Limb (tissue), 2 donors: ENCODE data around the gene DGKB.
"Not testable (repeated sequence)": the region's sequence is repeated elsewhere in the genome, so short reads cannot be mapped to it uniquely, and the experiment has no call there.

ENCODE experiments used
- DNase-seq, 2 donors: peaks; one replicate each; pipeline ENCODE4 v3.0.0-alpha.2; 2016; ENCODE audit errors: extremely low spot score in 2 of 2

The DGKB gene

DNA sequence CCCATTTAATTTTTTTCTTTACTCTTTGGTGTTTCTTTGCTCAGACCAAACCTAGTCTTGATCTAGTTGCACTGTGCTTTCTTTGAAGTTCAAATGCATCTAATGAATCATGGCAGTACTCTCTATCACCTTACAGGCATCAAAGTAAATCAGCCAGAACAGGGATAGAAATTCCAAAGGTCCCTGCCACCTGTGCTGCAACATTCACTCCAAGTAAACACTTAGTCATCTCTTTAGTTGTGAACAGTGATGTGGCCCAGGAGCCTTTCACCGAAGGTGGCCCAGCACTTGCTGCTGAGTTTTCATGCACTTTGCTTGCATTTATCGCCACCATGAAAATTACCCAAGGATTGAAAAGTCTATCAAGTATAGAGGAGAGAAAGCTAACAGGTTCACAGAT, 599.0 kb downstream of the DGKB start:
- no peak for DNase-seq

GRCh38 chr7:14294637-14295036, 607.9 kb downstream of the DGKB start:
- no peak for DNase-seq

DNA sequence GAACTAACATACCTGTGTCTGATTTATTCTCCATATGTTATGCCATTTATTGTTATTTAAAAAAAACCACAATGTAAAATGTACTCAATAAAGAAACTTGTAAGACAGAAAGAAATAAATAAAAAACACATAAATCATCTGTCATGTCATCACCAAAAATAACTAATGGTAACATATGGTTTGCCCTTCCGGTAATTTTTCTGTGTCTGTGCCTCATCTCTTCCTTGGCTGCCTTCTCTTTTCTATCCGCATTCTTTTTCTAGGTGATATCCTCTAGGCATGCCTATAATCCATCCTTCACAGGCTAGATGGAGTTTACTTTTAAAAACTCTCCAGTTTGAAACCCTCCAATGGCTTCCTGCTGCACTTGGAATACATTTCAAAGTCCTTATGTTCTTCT, 609.1 kb downstream of the DGKB start:
- DNase-seq: no peak

DNA sequence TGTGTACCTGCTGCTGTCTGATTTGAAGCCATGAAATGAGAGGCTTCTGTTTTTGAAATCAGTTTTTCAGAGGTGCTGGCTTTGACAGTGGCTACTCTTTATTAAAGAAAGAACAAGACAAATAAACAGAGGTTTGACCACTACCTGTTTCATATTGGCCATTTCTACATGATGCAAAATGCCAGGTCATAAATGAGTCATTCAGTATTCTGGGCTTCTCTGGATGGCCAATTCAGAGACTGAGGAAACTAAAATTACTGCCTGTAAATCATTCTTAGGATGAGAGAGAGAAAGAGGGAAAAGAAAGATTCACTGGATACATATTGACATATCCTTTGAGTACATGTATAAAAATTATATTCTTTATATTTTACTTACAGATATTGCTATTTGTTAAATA, 609.8 kb downstream of the DGKB start:
- no peak for DNase-seq

DNA sequence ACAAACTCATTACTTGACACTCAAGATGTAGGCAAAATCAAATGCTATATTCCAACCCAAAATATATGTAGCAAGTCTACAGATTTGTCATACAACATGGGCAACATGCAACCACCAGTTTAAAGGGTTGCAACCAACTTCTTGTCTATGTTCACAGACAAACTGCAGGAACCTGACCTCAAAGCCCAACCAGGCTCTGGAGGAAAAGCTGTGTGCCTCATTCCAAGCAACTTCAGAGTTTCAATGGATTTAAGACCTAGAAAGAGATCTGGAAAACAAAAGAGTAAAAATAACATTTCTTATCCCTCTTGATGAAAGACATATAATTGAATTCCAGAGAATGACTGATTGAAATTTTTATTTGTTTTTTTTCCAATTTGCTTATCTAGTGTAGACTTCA, 612.6 kb downstream of the DGKB start:
- no peak for DNase-seq

DNA sequence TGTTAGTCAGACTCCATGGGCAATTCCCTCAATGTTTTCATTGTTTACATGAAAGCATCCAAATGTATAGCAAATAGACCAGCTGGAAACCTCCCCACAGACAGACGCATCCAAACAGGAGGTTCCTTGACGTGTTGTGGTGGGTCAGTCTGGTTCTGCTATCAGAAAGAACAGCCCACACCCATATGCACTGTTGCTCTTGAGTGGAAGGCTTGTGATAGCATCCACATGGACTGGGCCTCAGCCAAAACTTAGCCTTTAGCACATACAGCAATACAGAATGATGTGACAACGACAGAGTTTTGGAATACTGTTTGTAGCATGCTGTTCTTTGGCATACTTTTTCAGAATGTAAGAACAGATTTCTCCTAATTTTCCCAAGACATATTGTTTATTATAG, 613.9 kb downstream of the DGKB start:
- DNase-seq: no peak

DNA sequence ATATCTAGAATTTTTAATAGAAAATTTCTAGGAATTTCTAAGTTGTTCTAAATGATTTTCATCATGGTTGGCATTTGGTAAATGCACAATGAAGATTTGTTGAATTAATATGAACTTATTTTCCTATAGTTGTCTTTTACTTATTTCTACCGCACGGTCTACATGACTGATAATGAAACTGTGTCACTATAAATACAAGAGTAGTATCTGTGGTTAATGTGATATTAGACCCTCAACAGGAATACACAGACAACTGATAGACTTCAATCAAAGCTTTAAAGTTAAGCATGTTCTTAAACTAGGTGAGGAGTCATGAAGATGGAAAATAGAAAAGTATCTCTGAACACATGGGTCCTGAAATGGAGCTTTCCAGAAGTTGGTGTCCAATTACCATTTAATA, 615.2 kb downstream of the DGKB start:
- DNase-seq: no peak

DNA sequence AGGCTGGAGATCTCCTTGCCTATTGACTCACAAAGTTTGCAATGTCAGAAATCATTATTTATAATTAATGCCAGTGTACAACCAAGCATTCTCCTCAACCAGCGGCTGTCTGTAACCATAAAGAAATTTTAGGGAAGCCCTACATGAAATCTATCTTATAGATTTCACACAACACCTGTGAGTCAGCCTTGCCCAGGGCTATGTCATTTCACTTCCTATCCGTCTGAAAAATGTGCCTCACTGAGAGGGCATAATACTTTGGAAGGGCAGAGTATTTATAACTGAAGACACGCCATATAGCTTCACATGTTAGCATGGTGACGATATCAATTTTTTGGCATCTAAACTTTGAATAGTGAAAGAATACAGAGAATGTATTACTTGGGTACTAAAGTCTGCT, 616.5 kb downstream of the DGKB start:
- no peak for DNase-seq

GRCh38 chr7:14279065-14279871, 623.3 kb downstream of the DGKB start:
- not testable (repeated sequence) for DNase-seq

GRCh38 chr7:14275356-14275755, 627.2 kb downstream of the DGKB start:
- DNase-seq: no peak

GRCh38 chr7:14271441-14271840, 631.1 kb downstream of the DGKB start:
- DNase-seq: no peak

DNA sequence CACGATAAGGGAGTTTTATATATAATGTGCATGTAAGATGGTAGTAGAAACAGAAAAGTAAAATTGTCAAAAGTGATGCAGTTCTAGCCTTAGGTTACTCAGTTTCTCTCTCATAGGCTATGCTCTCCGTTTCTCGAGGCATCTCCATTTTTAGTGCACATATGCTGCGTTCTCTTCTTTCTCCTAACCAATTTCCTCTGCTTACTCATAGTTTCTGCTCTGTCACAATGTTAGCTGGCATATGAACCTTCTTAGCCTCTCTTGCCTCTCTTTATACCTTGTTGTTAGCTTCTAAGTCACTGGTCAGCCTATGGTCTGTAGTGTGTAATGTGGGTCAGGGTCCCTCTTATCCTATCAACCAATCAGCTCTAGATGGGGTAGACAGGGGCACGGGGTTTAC, 632.5 kb downstream of the DGKB start:
- DNase-seq: no peak

DNA sequence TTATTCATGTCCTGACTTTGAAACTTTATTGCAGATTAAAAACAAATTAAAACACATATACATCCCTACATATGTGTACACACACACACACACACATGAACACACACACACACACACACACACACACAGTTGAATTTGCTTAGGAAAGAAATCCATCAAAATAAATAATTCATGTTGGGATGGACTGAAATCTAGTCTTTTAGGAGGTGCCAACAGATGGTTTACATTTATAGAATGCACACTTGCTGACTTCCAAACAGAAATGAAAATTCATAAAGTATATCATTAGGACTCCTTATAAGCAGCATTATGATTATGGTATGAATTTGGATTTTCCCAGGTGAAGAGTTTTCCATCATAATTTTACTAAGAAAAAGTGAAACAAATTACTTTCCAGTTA, 642.5 kb downstream of the DGKB start:
- DNase-seq: no peak

DNA sequence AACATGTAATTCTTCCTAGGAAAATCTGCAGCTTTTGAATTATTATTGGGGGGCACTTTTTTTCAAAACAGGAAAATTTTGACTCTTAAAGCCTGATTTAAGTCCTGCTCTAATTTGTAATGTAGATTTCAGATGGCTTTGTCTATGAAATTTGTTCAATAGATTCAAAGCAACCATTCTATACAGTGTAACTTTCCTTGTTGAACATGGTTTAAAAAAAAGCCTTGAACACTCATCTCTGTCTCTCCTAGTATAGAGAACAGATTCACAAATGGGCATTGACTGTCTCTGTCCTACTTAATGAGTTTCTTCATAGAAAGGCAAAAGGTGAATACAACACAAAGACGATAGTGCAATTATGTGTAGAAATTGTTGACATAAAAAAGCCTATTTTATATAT, 643.7 kb downstream of the DGKB start:
- no peak for DNase-seq

DNA sequence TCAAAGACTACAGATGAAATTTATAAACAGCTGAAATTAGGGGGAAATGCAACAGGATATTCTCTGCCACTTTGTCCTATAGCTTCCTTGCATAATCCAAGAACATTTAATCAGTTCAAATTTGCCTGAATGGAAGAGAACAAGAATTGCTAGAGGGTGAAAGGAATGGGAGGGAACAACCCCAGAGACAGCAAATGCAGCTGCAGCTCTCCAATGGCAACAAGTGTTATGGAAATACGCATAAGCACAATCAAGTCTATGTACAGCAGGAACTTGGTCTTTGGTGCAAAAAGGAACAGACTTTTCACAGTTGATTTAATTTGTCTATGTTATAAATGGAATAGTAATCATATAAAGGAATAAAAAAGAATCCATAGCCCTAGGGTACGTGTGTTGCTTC, 644.1 kb downstream of the DGKB start:
- no peak for DNase-seq

DNA sequence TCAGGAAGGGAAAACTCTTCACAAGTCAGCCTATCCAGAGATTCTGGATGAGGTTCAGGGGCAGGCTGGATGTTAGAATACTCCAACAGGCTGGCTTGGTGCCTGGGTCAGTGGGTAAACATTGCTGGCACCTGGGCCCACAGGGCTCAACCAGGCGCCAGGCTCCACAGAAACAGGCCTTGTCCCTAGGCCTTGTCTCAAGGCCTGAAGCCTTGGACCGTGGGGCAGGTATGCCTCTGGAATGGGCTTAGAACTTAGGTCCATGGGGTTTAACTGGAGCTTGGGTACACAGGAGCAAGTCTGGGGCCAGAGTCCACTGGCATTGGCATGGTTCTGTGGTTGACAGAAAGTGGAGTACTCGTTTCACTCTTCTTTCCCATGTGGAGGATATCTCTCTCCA, 650.1 kb downstream of the DGKB start:
- no peak for DNase-seq

DNA sequence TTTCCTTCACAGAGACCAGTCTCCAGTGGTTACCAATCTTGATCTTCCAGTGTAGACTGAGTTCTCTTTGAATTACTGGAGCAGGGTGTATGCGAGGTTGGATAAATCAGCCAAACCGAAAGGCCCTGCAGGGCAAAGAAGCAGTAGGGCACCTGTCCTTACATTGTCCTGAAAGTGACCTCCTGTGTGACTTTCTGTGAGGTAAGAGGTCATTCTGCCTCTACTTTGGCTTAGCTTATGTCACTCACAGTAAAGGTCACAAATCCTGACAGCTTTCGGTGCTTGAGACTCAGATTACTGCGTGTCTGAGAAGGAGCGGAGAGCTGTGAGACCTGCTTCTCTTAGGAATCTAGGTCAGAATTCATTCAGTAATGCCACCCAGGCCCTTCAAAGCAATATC, 660.4 kb downstream of the DGKB start:
- DNase-seq: no peak

- no peak for DNase-seq
Observed at GRCh38 chr7:14236834-14237233, 665.7 kb downstream of the DGKB start.

DNA sequence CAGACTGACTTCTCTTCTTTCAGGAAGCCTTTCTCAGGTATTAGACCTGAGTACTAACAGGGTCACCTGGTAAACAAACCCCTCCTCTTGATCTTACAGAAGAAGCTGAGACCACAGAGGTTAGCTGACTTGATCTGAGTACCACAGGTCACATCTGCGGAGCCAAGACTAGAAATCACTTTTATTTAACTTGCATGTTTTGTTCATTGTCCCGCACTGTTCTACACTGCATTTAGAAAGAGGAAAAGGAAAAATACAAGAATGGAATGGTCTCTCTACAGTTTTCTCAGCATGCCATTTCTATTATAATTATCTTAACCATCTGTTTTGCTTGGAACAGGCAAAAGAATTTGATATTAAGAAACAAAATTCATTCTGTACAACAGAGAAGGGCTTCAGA, 667.5 kb downstream of the DGKB start:
- no peak for DNase-seq

DNA sequence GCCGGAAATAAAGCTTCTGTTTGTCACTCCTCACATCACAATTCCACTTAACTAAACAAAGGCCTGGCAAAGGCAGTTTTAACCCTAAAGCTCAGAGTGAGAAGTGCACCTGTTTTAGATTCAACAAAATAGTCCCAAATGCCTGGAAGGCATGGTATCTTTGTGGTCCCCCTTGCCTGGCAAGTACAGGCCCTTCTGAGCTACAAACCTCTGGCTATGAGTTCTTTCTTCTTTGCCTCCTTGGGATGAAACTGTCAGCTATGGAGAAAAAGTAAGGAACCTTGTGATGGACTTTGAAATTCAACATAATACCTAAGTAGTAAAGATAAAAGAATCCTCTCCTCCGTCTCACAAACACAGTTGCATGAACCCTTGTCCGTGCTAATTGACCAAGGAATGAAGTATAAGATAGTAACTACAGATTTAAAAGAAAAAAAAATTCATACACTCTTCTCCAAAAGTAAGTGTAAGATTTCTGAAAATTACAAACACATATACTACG, 668.6 kb downstream of the DGKB start:
- no peak for DNase-seq

- DNase-seq: no peak
Observed at GRCh38 chr7:14233076-14233867, 669.3 kb downstream of the DGKB start.

DNA sequence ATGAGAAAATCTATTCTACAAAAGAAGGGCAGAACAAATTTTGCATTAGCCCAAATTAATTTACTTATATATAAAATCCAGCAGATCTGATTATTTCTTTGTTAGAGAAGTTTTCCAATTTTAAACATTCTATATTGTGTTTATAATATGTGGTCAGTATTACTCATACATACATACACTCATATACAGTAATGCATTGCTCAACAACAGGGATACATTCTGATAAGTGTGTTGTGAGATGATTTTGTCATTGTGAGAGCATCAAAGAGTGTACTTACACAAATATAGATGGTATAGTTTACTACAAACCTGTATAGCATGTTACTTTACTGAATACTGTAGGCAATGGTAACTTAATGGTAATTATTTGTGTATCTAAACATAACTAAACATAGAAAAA, 673.5 kb downstream of the DGKB start:
- no peak for DNase-seq

- no peak for DNase-seq
Observed at GRCh38 chr7:14228341-14228740, 674.2 kb downstream of the DGKB start.
